ENCODE data around the gene GLS2.
"Not testable (repeated sequence)": the region's sequence is repeated elsewhere in the genome, so short reads cannot be mapped to it uniquely, and the experiment has no call there.

GLS2 gene

GRCh38 chr12:56520048-56520447 lies 32.1 kb upstream of the GLS2 start:
- Histone ChIP-seq H3K9me3 (ENCODE audit: low read length) (no peaks in the 10 kb centered on the region), H3K4me1 (ENCODE audit: insufficient read depth, low read length, severe bottlenecking) (no peaks in the 10 kb centered on the region), H3K9ac (ENCODE audit: low read length) (no peak overlapping the region), H3K27ac (ENCODE audit: low read depth, low read length, poor library complexity, severe bottlenecking) (no peak overlapping the region), H3K36me3 (ENCODE audit: insufficient read depth, low read length) (no peaks in the 10 kb centered on the region), H3K79me2 (ENCODE audit: insufficient read depth, low read length) (no peaks in the 10 kb centered on the region), H4K20me1 (ENCODE audit: insufficient read depth, low read length) (no peaks in the 10 kb centered on the region), H3K4me2 (ENCODE audit: low read length) (no peak overlapping the region), H3K4me3 (ENCODE audit: low read depth, low read length, poor library complexity, severe bottlenecking) (no peak overlapping the region), H3K9me2 (ENCODE audit: low read depth, low read length) (no peaks in the 10 kb centered on the region), H2AFZ (ENCODE audit: low read length) (no peak overlapping the region), H3K27me3 (ENCODE audit: insufficient read depth, low read length) (no peaks in the 10 kb centered on the region), H3F3A (ENCODE audit: insufficient read depth, low read length) (no peaks in the 10 kb centered on the region)
- TF ChIP-seq CTCF (IDR thresholded peaks at IDR 0.05; ENCODE audit: low read length): no peak
- no peak for TF ChIP-seq EZH2 (IDR thresholded peaks at IDR 0.05; ENCODE audit: borderline replicate concordance, low read length)

- no peaks in the 10 kb centered on the region for H3F3A ChIP-seq (ENCODE audit: insufficient read depth, low read length)
- no peaks in the 10 kb centered on the region for H3K27me3 ChIP-seq (ENCODE audit: insufficient read depth, low read length)
- H4K20me1 ChIP-seq (ENCODE audit: insufficient read depth, low read length): no peaks in the 10 kb centered on the region
- no peaks in the 10 kb centered on the region for H3K36me3 ChIP-seq (ENCODE audit: insufficient read depth, low read length)
- H3K27ac ChIP-seq (ENCODE audit: low read depth, low read length, poor library complexity, severe bottlenecking): no peak overlapping the region
- H3K9me2 ChIP-seq (ENCODE audit: low read depth, low read length): no peaks in the 10 kb centered on the region
- H3K4me3 ChIP-seq (ENCODE audit: low read depth, low read length, poor library complexity, severe bottlenecking): no peak overlapping the region
- H3K9ac ChIP-seq (ENCODE audit: low read length): no peak overlapping the region
- H3K79me2 ChIP-seq (ENCODE audit: insufficient read depth, low read length): no peaks in the 10 kb centered on the region
- no peak overlapping the region for H2AFZ ChIP-seq (ENCODE audit: low read length)
- no peak overlapping the region for H3K4me2 ChIP-seq (ENCODE audit: low read length)
- no peaks in the 10 kb centered on the region for H3K9me3 ChIP-seq (ENCODE audit: low read length)
- H3K4me1 ChIP-seq (ENCODE audit: insufficient read depth, low read length, severe bottlenecking): no peaks in the 10 kb centered on the region
- TF ChIP-seq CTCF (IDR thresholded peaks at IDR 0.05; ENCODE audit: low read length): no peak
- no peak for TF ChIP-seq EZH2 (IDR thresholded peaks at IDR 0.05; ENCODE audit: borderline replicate concordance, low read length)
Measured at GRCh38 chr12:56518570-56518969, 30.6 kb upstream of the GLS2 start.

GRCh38 chr12:56517854-56518253 lies 29.9 kb upstream of the GLS2 start:
- Histone ChIP-seq H2AFZ (ENCODE audit: low read length) (no peak overlapping the region), H3K4me3 (ENCODE audit: low read depth, low read length, poor library complexity, severe bottlenecking) (no peak overlapping the region), H3K9ac (ENCODE audit: low read length) (no peak overlapping the region), H3K79me2 (ENCODE audit: insufficient read depth, low read length) (no peaks in the 10 kb centered on the region), H3F3A (ENCODE audit: insufficient read depth, low read length) (no peaks in the 10 kb centered on the region), H3K4me2 (ENCODE audit: low read length) (no peak overlapping the region), H3K36me3 (ENCODE audit: insufficient read depth, low read length) (no peaks in the 10 kb centered on the region), H3K9me3 (ENCODE audit: low read length) (no peaks in the 10 kb centered on the region), H4K20me1 (ENCODE audit: insufficient read depth, low read length) (no peaks in the 10 kb centered on the region), H3K4me1 (ENCODE audit: insufficient read depth, low read length, severe bottlenecking) (no peaks in the 10 kb centered on the region), H3K9me2 (ENCODE audit: low read depth, low read length) (no peaks in the 10 kb centered on the region), H3K27me3 (ENCODE audit: insufficient read depth, low read length) (no peaks in the 10 kb centered on the region), H3K27ac (ENCODE audit: low read depth, low read length, poor library complexity, severe bottlenecking) (no peak overlapping the region)
- TF ChIP-seq CTCF (IDR thresholded peaks at IDR 0.05; ENCODE audit: low read length): no peak
- no peak for TF ChIP-seq EZH2 (IDR thresholded peaks at IDR 0.05; ENCODE audit: borderline replicate concordance, low read length)

GRCh38 chr12:56514014-56514318 lies 26.0 kb upstream of the GLS2 start:
- not testable (repeated sequence) for H4K20me1 ChIP-seq (ENCODE audit: insufficient read depth, low read length); H3K79me2 ChIP-seq (ENCODE audit: insufficient read depth, low read length)

More at GRCh38 chr12:56514014-56514318, 26.0 kb upstream of the GLS2 start:
- H3K4me3 ChIP-seq (ENCODE audit: low read depth, low read length, poor library complexity, severe bottlenecking); H3K9me3 ChIP-seq (ENCODE audit: low read length); H3K36me3 ChIP-seq (ENCODE audit: insufficient read depth, low read length); H2AFZ ChIP-seq (ENCODE audit: low read length); H3K9ac ChIP-seq (ENCODE audit: low read length); H3K9me2 ChIP-seq (ENCODE audit: low read depth, low read length); H3K4me1 ChIP-seq (ENCODE audit: insufficient read depth, low read length, severe bottlenecking); H3K27me3 ChIP-seq (ENCODE audit: insufficient read depth, low read length); H3K4me2 ChIP-seq (ENCODE audit: low read length); H3F3A ChIP-seq (ENCODE audit: insufficient read depth, low read length); H3K27ac ChIP-seq (ENCODE audit: low read depth, low read length, poor library complexity, severe bottlenecking): not testable (repeated sequence)
